Measurements from ENCODE around the gene HSPA1L. TPM values are rescaled to one million over a fixed set of nuclear protein-coding genes. Genes with fewer than 3 reads are reported as not detected.
A peak's percentile ranks its signal among the peaks of the same experiment; 100 is the strongest.
"Not testable (repeated sequence)": the region's sequence is repeated elsewhere in the genome, so short reads cannot be mapped to it uniquely, and the experiment has no call there.

The HSPA1L gene
- polyA plus RNA-seq (ENCODE audit: insufficient read length), result 3.8 TPM
- long read RNA-seq, donor 1, partial matches to known transcripts, result 0 of 3 reads
- long read RNA-seq, donor 1, other reads (novel, unspliced or antisense), result 0 of 3 reads
- long read RNA-seq, donor 2, partial matches to known transcripts, result 550 of 992 reads
- long read RNA-seq, donor 2, other reads (novel, unspliced or antisense), result 442 of 992 reads
- long read RNA-seq, donor 3, partial matches to known transcripts, result 108 of 108 reads
- long read RNA-seq, donor 3, other reads (novel, unspliced or antisense), result 0 of 108 reads
- long read RNA-seq, donor 4, partial matches to known transcripts, result 73 of 73 reads
- long read RNA-seq, donor 4, other reads (novel, unspliced or antisense), result 0 of 73 reads
- long read RNA-seq, donor 5, partial matches to known transcripts, result 0 of 1 reads
- long read RNA-seq, donor 5, other reads (novel, unspliced or antisense), result 0 of 1 reads
- long read RNA-seq, donor 6, partial matches to known transcripts, result 575 of 1,026 reads
- long read RNA-seq, donor 6, other reads (novel, unspliced or antisense), result 451 of 1,026 reads
- long read RNA-seq, donor 7, partial matches to known transcripts, result 0 of 2 reads
- long read RNA-seq, donor 7, other reads (novel, unspliced or antisense), result 0 of 2 reads
- long read RNA-seq, donor 8, partial matches to known transcripts, result 441 of 661 reads
- long read RNA-seq, donor 8, other reads (novel, unspliced or antisense), result 220 of 661 reads

DNA sequence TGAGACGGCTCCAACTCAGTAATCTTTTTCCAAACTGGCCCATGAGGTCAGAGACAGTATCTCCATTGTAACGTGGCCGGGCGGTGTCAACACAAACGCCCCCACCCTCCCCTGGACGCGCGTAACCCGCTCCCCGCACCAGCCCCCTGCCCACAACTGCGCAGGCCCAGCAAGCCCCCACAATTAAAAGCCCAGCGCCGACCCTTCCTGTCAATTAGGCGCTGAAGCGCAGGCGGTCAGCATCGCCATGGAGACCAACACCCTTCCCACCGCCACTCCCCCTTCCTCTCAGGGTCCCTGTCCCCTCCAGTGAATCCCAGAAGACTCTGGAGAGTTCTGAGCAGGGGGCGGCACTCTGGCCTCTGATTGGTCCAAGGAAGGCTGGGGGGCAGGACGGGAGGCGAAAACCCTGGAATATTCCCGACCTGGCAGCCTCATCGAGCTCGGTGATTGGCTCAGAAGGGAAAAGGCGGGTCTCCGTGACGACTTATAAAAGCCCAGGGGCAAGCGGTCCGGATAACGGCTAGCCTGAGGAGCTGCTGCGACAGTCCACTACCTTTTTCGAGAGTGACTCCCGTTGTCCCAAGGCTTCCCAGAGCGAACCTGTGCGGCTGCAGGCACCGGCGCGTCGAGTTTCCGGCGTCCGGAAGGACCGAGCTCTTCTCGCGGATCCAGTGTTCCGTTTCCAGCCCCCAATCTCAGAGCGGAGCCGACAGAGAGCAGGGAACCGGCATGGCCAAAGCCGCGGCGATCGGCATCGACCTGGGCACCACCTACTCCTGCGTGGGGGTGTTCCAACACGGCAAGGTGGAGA lies at the start of gene HSPA1L, which contains the start of gene HSPA1A:
HSPA1L (minus strand) TSS at position 259 of the 814 bp plus-strand sequence. CDS start 3,311 bp downstream, outside the sequence.
HSPA1A (plus strand) TSS at position 519 of the 814 bp plus-strand sequence; CDS start at position 733, 214 bp downstream.
- peak; percentile 97 for DNase-seq

DNA sequence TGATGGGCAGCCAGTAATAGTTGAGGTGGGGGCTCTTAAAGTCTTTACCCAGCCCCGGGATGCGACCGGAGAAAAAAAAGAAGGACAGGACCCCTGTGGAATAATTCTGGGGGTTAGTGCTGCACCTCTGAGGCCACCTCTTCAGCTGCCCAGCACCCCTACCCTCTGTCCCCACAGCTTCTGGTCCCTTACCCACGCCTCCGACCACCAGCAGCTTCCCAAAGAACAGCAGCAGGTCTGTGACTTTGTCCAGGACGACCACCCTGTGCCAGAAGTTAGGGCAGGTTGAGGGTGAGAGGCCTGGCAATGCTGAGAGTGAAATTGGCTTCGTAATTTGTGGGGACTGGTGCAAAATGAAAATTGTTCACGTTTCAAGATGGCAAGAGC lies 49.7 kb upstream of the HSPA1L start:
- no peak for DNase-seq

DNA sequence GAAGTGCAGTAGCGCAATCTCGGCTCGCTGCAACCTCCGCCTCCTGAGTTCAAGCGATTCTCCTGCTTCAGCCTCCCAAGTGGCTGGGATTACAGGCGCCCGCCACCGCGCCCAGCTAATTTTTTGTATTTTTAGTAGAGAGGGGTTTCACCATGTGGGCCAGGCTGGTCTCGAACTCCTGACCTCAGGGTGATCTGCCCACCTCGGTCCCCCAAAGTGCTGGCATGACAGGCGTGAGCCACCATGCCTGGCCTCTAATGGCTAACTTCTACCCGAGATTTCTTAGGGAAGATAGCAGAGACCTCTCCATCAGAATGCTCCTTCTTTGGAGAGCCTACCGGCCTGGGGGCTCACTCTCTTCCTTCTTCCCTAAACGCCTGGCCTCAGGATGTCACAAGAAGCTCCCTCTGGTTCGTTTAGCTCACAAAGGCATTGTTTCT lies 49.1 kb upstream of the HSPA1L start:
- not testable (repeated sequence) for DNase-seq

DNA sequence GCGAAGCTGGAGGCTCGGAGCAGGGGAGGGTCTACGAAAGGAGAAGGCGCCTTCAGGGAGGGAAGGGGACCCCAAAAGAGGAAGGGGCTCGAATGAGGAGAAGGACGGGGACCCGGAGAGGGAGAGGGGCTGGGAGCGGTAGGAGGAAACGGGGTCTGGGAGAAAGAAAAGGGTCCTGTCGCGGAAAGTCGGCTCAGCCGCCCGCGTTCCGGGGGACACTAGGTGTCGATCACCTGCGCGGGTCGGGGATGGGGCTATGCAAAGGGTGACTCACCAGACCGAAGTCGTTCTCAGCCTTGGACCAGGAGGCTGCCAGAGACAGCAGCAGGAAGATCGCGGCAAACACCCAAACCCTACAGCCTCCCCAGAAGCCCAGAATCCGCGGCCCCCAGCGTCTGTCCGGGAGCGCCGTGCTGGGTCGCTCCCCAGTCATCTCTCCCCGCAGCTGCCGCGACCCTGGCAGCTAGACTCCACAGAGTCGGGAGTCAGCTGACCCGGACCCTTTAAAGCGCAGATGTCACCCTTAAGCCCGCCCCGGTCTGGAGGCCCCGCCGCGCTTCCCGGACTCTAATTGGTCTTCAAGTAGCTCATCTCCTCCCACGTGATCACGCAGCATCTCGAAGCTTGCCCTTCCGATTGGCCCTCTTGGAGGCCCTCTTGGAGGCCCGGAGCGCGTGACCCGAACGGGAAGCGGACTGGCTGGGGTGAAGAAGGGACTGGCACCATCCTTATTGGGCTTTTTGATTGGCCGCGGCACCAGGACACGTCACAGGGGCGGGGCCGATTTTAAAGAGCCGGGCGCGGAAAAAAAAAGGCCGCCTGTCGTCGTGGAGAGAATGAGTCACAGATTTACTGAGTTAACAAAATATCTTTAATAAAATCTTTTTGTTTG lies 47.5 kb upstream of the HSPA1L start, which contains the start of gene NEU1:
NEU1 (minus strand) TSS at position 478 of the 892 bp plus-strand sequence; CDS start at position 433, 45 bp downstream.
- DNase-seq, result peak; percentile 99

DNA sequence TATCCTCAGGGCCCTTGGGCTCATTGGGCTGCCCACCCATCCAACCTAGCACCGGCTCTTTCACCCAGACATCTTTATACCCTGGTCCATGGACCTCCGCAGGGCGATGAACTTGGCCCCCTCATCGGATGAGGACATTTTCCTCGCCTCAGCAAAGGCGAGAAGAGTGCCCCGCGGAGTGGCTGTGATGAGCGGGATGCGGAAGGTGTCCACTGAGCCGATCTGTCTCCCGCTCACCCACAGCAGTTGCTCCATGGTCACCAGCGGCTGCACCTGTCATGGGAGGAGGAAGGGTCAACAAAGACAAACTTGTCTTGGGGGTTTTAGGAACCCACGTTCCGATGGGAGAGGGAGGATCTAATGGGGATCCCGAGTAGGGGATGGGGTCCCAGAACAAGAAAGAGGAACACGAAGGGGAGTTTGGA lies 46.8 kb upstream of the HSPA1L start:
- no peak for DNase-seq

DNA sequence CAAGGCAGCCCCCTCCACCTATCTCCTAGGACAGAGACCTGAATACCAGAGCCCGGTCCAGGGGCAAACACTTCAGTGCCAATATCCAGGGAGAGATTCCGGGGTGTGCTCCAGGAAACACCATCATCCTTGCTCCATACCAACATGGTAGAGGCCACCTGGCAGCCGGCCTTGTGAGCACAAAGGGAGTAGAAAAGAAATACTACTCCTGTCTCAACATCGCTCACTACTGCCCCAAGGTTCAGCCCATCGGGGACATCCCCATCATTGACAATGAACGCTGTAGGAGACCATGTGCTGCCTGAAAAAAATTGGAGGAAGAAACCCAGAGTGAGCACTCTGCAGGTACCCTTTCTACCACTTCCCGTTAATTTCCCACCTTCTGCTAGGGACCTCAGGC lies 46.1 kb upstream of the HSPA1L start:
- no peak for DNase-seq

DNA sequence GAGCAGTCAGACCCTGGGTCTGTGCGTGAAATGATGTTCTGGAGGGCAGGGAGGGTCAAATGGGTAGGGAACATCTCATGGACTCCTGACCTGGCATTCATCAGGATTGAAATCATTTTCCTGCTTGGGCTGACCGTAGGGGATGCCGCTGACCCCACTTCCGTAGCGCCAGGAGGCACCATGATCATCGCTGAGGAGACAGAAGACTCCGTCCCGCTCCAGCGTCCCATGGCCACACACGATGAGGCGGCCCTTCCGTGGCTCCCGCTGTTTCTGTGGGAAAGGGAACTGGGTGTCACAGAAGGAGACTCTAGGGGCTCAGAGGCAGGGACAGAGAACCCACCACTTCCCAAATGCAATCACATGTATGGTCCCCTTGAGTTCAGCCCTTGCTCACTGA lies 45.3 kb upstream of the HSPA1L start:
- DNase-seq, result no peak

DNA sequence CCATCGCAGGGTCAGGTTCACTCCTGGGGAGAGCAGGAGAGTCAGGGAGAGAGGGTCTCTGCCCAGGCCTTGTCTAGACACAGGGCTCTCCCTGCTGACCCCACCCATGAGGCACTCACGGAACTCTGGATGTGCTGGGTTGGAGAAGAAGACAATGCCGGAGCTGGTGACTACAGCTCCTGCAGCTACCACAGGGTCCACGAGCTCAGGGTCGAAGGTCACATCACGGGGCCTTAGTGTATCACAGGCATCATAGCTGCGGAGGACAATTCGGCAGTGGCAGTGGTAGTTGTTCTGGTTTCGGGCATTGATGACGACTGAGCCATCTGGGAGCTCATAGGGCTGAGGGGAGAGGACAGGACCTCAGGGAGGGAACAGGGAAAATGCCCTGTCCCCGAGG lies 44.8 kb upstream of the HSPA1L start:
- DNase-seq, result no peak

DNA sequence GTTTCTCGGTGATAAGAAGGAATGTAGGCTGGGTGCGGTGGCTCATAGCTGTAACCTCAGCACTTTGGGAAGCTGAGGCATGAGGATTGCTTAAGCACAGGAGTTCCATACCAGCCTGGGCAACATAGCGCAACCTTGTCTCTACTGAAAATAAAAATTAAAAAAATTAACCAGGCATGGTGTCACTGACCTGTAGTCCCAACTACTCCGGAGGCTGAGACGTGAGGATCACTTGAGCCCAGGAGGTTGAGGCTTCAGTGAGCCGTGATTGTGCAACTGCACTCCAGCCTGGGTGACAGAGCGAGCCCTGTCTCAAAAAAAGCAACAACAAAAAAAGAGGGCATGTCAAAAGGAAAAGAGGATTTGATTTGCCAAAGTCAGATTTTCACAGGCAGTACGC lies 43.6 kb upstream of the HSPA1L start:
- DNase-seq, result no peak

DNA sequence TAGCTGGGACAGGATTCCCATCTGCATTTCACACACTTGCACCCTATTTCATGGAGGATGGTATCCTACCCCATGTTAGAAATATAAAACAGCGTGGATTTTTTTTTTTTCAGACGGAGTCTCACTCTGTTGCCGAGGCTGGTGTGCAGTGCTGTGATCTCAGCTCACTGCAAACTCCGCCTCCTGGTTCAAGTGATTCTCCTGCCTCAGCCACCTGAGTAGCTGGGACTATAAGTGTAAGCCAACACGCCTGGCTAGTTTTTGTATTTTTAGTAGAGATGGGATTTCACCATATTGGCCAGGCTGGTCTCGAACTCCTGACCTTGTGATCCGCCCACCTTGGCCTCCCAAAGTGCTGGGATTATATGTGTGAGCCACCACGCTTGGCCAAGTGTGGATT lies 42.7 kb upstream of the HSPA1L start:
- DNase-seq, result not testable (repeated sequence)

DNA sequence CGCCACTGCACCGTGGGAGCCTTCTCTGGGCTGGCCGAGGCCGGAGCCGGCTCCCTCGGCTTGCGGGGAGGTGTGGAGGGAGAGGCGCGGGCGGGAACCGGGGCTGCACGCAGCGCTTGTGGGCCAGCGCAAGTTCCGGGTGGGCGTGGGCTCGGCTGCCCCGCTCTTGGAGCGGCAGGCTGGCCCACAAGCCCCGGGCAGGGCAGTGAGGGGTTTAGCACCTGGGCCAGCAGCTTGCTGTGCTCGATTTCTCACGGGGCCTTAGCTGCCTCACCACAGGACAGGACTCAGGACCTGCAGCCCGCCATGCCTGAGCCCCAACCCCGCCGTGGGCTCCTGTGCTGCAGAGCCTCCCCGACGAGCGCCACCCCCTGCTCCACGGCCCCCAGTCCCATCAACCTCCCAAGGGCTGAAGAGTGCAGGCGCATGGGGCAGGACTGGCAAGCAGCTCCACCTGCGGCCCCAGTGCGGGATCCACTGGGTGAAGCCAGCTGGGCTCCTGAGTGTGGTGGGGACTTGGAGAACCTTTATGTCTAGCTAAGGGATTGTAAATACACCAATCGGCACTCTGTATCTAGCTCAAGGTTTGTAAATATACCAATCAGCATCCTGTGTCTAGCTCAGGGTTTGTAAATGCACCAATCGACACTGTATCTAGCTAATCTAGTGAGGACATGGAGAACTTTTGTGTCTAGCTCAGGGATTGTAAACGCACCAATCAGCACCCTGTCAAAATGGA lies 37.1 kb upstream of the HSPA1L start:
- not testable (repeated sequence) for DNase-seq

DNA sequence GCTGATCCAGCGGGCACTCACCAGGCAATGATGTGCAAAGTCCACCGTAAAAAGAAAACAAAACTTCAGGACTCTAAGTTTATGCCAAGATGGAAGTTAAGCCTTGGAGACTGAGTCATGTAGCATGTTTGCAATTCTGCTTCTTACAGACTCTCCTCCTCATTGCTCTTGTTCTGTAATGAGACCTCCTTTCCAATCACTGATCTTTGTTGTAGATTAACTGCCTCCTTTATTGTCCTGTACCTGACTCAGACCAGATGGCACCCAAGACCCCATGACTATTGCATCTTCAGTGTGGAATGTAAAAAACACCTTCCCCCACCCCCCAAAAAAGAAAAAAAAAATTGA lies 36.4 kb upstream of the HSPA1L start:
- no peak for DNase-seq

DNA sequence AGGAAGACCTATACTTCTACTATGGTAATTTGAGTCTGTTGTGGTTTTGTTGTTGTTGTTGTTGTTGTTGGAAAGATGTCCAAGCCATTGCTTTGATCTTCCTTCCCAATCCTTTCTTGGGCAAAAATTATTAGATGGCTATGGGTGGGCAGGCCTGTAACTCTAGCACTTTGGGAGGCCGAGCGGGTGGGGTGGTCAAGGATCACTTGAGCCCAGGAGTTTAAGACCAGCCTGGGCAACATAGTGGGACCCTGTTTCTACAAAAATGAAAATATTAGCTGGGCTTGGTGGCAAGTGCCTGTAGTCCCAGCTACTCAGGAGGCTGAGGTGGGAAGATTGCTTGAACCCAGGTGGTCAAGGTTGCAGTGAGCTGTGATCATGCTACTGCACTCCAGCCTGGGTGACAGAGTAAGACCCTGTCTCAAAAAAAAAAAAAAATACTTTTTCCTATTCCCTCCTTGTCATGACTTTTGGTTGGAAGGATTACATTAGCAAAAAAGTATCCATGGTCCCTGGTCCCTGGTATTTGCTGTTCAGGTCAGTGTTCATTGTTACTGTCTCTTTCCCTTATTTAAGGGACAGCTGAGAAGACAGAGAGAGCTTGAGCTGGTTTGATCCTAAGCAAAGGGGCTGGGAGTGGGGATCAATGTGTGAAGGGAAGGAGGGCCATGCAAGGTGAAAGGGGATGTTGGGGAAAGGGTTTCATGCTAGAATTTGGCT lies 35.8 kb upstream of the HSPA1L start:
- DNase-seq, result no peak

DNA sequence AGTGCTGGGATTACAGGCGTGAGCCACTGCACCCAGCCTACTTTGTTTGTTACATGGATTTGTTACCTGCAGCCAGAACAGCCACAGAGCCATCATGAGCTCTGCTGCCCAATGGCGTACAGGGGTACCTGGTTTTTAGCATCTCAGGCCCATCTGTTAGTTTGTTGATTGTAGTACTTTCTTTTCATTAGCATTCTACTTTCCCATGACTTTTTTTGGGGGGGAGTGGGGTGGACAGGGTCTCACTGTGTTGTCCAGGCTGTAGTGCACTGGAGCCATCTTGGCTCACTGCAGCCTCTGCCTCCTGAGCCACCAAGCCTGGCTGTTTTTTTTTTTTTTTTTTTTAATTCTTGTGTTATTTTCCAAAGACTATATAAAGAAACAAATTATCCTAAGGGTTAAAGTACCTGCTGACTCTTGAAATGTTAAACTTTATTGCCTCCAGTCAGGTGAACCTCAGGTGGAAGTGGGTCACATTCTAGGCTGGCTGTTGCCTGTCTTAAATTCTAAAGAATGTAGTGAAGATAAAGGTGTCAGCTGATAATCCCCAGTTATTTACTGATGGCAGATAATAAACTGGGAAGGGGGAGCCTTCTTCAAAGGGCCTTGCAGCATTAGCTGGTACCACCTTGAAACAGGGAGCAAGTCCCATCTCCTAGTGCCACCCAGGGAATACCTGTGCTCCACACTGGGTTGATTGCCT lies 32.3 kb upstream of the HSPA1L start:
- DNase-seq, result no peak

DNA sequence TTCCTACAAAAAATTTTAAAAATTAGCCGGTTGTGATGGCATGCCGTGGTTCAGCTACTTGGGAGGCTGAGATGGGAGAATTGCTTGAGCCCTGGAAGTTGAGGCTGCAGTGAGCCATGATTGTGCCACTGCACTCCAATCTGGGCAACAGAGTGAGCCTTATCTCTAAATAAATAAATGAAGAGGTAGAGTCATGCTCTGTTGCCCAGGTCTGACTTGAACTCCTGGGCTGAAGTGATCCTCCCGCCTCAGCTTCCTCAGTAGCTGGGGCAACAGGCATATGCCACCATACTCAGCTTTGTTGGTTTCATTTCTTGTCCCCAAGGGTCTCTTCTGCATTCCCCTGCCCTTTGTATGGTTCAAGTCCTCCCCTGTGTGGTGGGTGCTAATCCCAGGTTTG lies 29.4 kb upstream of the HSPA1L start:
- DNase-seq, result no peak

DNA sequence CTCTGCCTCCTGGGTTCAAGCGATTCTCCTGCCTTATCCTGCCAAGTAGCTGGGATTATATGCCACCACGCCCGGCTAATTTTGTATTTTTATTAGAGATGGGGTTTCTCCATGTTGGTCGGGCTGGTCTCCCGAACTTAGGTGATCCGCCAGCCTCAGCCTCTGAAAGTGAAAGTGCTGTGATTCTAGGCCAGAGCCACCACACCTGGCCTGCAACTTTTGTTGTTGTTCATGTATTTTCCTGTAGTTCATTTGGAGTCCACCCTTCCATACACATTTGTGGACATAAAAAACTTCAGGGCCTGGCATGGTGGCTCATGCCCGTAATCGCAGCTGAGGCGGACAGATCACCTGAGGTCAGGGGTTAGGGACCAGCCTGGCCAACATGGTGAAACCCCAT lies 27.0 kb upstream of the HSPA1L start:
- DNase-seq, result no peak

DNA sequence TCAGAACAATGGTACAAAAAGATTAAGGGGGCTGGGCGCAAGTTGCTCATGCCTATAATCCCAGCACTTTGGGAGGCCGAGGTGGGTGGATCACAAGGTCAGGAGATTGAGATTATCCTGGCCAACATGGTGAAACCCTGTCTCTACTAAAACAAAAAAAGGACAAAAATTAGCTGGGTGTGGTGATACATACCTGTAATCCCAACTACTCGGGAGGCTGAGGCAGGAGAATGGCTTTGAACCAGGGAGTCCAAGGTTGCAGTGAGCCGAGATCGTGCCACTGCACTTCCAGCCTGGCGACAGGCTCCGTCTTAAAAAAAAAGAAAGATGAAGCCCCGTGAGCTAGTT lies 24.7 kb upstream of the HSPA1L start:
- not testable (repeated sequence) for DNase-seq

DNA sequence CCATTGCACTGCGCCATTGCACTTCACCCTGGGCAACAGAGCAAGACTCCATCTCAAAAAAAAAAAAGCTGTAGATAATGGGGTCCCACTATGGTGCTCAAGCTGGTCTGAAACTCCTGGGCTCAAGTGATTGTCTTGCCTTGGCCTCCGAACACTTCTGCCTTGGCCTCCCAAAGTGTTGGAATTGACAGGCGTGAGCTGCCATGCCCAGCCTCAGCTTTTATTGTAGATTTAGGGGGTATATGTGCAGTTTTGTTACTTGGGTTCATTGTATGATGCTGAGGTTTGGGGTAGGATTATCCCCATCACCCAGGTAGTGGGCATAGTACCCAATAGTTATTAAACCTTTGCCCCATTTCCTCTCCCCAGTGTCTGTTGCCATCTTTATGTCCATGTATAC lies 23.9 kb upstream of the HSPA1L start:
- DNase-seq, result no peak

DNA sequence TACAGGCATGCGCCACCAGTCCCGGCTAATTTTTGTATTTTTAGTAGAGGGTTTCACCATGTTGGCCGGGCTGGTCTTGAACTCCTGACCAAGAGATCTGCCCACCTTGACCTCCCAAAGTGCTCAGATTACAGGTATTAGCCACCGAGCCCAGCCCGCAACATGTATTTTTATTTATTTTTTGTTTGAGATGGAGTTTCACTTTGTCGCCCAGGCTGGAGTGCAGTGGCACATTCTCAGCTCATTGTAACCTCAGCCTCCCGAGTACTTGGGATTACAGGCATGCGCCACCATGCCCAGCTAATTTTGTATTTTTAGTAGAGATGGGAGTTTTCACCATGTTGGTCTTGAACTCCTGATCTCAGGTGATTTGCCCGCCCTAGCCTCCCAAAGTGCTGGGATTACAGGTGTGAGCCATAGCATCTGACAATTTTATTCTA lies 23.1 kb upstream of the HSPA1L start:
- not testable (repeated sequence) for DNase-seq
